GM21723 (cell line): ENCODE data around the gene ASZ1.

Experiments used
- ATAC-seq: cut with Tn5 transposase; IDR thresholded peaks from one replicate; pipeline ENCODE4 v1.9.1; 2021; ENCODE audit warnings: mild to moderate bottlenecking, moderate library complexity; ENCODE audit not compliant: unreplicated experiment

Gene ASZ1

DNA sequence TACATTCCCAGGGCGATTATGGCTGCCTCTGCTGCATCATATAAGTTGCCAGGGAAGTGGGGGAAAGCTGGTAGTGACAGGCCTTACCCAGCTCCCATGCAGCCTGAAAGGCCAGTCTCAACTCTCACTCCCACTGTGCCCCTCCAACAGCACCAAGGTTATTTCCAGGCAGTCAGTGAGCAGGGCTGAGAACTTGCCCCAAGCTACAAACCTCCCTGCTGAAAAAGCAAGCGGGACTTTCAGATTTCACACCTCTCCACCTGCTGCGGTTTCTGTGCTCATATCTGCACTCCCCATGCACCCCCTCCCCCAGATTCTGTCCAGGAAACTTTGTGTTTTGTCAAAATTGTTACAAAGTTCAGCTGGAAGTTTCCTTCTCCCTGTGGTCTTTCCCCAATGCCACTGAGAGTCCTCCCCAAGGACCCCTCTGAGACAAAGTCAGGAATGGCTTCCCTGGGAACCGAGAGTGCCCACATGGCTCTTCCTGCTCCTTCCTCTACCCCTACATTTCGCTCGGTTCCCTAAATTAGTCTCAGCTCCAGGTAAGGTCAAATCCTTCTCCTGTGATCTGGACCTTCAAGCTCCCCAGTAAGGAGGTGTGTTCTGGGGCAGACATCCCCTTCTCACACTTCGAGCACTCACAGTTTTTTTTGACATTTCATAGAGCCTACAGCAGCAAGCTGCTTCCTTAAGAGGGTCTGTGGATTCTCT is 79.2 kb downstream of the ASZ1 start:
- peak; percentile 97 for ATAC-seq

DNA sequence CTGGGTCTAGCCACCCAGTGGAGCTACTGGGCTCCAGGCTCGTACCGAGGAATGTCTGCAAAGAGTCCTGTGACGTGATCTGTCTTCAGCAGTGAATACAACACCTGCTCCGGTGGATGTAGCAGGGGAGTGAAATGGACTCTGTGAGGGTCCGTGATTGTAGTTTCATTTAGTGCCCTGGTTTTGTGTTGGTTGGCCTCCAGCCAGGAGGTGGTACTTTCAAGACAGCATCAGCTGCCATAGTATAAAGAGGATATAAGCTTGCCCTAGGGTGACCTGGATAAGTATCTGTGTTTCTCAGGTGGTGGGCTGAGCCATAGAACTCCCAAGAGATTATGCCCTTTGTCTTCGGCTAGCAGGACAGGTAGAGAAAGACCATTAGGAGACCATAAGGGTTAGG is 79.8 kb downstream of the ASZ1 start:
- ATAC-seq = peak; percentile 24

DNA sequence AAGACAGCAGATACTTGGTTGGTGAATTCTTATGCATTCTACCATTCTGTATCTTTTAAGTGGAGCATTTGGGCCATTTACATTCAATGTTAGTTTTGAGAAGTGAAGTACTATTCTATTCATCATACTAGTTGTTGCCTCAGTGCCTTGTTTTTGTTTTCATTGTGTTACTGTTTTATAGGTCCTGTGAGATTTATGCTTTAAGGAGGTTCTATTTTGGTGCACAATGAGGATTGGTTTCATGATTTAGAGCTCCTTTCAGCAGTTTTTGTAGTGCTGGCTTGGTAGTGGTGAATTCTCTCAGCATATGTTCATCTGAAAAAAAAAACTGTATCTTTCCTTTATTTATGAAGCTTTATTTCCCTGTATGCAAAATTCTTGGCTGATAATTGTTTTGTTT is 81.1 kb downstream of the ASZ1 start:
- ATAC-seq = no peak

DNA sequence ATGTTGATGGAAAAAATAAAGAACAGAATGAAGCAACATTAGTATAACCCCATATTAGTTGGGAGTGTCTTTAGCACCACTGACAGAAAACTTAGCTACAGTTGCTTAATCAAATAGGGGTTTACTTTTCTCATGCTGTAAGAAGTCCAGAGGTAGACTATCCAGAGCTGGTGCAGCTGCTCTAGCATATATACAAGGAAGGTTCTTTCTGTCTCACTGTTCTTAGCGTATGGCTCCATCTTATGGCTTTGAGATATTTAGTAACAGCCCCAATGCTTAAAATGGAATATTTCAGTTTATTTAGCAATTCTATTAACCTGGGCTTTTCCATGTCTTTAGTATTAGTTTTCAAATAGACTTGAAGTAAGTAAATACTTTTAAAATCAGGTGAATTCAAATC is 89.3 kb downstream of the ASZ1 start:
- no peak for ATAC-seq

DNA sequence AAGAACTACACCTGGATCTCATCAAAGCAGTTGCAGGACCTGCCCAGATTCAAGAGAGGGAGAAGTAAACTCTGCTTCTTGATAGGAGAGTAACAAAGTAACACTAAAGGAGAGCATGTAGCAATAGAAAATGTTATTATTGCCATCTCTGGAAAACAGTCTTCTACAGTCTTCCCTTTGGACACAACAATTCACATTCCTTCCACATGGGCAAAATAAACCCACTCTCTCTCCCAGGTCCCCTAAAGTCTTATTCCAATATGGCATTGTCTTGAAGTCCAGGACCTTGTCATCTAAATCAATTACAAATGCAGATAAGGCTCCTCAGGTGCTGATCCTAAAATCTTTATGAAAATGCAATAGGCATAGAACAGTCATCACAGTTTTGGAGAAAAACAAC is 94.1 kb downstream of the ASZ1 start:
- ATAC-seq = no peak

DNA sequence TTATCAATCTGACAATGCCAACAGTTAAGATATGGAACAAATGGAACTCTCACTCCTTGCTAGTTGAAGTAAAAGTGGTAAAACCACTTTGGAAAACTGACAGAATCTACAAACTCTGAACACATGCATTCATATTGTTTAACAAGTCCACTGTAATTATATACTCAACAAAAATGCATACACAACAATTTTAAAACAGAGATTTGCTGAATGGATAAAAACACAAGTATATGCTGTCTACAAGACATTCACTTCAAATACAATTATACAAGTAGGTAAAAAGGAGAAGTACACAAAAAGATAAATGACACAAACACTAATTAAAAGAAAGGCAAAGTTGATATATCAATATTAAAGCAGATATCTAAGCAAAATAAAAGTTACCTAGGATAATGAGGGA is 95.3 kb downstream of the ASZ1 start:
- no peak for ATAC-seq

DNA sequence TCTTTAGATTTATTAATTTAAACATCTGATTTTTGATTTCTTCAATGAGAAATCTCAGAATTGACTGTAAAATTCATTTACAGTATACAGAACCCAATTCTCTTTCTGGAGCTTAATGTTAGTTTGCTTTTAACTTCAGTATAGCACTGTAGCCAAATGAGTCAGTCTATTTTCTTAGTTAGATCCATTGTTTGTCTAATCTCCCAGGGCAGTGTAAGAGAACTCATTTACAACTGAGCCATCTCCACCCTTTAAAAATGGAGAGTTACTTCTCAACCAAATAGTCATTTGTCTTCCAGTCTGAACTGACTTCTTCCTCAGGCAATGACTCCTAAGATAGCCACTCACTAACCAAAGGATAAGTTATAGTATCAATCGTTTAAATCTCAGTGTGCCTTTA is 101.5 kb downstream of the ASZ1 start:
- ATAC-seq = no peak

DNA sequence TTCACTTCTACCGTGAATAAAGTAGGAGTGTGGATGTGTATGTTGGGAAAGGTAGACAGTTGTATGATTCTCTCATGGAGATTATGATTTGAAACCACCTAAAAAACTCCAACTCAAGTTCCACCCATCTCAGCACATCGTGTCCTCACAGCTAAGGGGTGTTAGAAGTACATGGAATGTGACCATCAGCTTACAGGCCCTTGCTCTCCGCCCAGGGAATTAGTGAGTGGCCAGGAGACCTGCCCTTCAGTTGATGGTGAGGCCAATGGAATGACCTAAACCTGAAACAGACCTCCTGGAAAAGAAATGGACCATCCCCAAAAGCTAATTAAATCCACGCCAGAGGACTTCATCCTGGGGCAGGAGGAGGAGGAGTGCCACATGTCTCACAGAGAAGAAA is 102.3 kb downstream of the ASZ1 start:
- ATAC-seq = no peak

DNA sequence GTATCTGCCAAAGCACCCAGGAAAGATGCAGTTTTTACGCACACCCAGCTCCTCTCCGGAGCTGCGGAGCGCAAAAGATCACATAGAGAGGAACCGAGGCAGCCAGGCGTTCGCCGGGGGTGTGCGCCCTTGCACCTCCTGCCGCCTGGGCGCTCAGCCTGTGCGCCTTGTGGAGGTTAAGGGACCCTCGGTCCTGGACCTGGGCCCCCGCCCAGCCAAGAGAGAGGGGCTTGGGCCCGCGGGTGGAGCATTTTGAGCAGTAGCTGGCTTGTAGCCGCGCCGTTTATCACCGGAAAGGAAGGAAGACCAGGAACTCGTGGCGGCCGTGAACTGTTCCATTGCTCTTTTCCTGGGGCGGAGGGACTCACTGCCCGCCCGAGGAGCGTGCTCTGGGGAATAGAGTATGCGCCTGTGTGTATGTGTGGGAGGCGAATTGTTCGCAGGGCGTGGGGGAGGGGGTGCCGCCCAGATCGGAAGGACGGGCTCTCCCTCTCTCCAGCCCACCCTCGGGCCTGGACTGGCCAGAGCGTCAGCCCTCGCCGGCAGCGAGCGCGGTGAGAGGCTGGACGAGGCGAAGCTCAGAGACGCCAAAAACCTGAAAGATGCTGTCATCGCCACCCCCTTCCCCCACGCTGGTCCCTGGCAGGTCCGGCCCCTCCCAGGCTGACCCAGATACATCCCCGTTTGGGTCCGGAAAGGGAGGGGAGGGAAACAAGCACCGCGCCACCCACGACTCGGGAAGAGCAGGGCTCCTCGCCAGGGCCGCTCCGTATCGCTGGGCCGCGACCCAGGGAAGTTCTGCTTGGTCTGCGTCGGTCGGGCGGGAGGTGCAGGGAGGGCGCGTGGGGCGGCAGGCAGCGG is 103.2 kb downstream of the ASZ1 start:
- ATAC-seq = no peak

DNA sequence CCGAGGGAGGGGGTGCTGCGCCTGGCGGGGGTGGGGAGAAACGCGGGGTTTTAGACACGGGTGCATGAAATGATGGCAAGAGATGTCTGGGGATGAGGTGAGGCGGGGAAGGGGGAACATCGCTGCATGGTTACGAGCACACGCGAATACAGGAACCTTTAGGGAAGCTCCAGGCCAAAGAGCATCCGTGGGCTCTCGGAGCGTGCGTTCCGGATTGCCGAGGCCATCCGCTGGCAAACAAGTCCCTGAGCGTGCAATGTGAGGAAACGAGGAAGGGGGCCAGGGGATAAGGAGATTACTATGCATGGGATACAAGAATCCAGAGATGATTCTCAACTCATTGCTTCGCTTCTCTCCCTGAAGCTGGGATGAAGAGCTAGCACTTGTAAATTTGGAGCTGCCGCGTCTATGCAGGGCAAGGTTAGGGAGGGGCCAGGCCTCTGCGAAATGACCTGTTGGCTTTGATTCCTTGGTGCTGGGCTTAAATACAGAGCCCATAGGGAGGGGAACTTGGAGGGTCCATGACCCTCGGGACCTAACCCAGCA is 103.9 kb downstream of the ASZ1 start:
- ATAC-seq = no peak

DNA sequence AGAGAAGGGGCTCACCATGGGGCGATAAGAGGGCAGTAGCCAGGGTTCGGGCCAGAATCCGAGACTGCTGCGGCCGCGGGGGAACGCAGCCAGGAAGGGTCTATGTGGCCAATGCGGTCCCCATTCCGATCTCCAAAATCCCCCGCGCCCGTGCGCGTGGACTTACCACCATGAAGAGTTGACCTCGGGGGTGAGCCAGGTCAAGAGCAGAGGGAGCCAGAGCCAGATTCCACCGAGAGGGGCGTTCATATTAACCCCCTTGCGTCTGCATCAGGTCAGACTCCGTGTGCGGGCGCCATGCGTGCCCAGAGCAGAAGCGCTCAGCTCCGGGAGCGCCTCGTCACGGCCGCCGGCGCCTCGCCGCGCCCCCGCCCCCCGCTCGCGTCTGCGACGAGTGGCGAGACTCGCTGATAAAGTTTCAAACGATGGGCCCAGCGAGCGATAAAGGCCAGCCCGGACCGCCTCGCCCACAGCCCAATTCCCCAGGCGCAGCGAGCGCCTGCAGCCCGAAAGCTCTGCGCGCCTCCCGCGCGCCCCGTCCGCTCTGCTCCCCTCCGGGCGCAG is 104.5 kb downstream of the ASZ1 start, which contains the start of gene WNT2:
Gene WNT2 (minus strand): TSS at position 318 of the 564 bp plus-strand sequence. CDS start 69 bp downstream, at position 249.
- ATAC-seq = no peak

DNA sequence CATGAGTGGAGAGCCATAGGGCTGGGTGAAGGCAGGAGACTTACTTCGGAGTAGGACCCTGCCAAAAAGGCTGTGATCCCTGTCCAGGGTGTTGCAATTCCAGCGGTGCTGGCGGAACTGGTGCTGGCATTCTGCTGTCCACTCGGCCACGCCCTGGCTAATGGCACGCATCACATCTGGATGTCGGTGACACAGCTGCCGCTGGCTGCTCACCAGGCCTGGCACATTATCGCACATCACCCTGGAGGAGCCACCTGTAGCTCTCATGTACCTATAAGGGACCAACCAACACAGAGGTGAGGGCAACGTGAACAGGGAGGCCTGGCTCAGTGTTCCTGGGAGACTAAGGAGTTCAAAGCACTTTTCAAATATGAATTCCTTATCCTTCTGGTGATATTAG is 106.8 kb downstream of the ASZ1 start:
- ATAC-seq = no peak

DNA sequence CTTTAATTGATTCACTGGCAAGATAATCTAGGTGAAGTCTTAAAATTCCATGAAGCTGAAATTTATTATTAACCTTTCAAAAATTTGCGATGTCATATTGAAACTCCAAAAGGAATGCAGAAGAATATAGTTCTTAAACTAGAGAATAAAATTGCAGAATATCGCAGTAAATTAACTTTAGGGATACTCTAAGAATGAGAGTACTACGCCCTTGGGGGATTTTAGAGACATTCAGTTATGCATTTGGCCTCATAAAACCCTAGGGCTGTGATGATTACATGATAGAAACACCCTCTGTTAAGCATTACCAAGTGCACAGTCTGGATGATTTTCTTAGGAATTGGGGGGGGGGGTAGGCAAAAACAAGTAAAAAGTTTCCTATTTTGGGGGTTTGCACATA is 108.1 kb downstream of the ASZ1 start:
- ATAC-seq = no peak

DNA sequence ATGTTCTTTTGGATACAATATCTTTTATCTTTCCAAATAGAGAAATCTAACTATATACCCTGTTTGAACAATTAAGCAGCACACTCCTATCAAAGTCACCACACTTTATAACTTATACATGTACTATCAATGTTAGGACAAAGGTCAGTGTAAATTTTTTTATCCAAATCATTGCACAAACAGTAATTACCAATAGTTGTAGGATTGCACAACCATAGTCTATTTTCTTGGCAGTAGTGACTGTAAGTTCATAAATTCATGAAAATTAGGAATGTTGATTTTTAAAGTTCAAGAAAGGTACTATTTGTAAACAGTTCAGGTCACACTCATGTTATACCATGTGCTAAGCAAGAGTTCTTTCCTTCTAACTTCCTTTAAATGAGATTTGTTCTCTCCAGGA is 113.7 kb downstream of the ASZ1 start:
- ATAC-seq = no peak
